DOHH2 (cell line): Measurements from ENCODE around the gene RAB8B.

Experiments used
- H3F3A ChIP-seq: fragments of 200-600 bp; sonication (generic), shearing (Covaris generic); 2 replicates; pipeline ENCODE4 v1.6.0; 2016; ENCODE audit warnings: antibody characterized with exemption, mild to moderate bottlenecking; ENCODE audit not compliant: control insufficient read depth, insufficient read depth
- H3K27ac ChIP-seq: fragments of 200-600 bp; sonication (generic); 2 replicates; pipeline ENCODE4 v1.5.1; 2014; ENCODE audit warnings: low read depth, mild to moderate bottlenecking, low read length, moderate library complexity
- H3K27me3 ChIP-seq: fragments of 200-600 bp; sonication (generic); 2 replicates; pipeline ENCODE4 v1.6.1; 2014; ENCODE audit warnings: mild to moderate bottlenecking, low read length, mixed read lengths; ENCODE audit not compliant: control insufficient read depth
- H3K36me3 ChIP-seq: fragments of 200-600 bp; sonication (generic); 2 replicates; pipeline ENCODE4 v1.6.1; 2014; ENCODE audit warnings: mild to moderate bottlenecking, low read length, moderate library complexity, mixed read lengths; ENCODE audit not compliant: control insufficient read depth
- H3K4me1 ChIP-seq: fragments of 200-600 bp; sonication (generic); 2 replicates; pipeline ENCODE4 v1.6.1; 2014; ENCODE audit warnings: mild to moderate bottlenecking, low read length, mixed read lengths; ENCODE audit not compliant: control insufficient read depth
- H3K4me2 ChIP-seq: fragments of 200-600 bp; sonication (generic); 2 replicates; pipeline ENCODE4 v1.6.0; 2014; ENCODE audit warnings: mild to moderate bottlenecking, low read length, moderate library complexity
- H3K4me3 ChIP-seq: fragments of 200-600 bp; sonication (generic); 2 replicates; pipeline ENCODE4 v1.5.1; 2014; ENCODE audit warnings: mild to moderate bottlenecking, low read length, mixed read lengths
- H3K79me2 ChIP-seq: fragments of 200-600 bp; sonication (generic); 2 replicates; pipeline ENCODE4 v1.6.1; 2014; ENCODE audit warnings: mild to moderate bottlenecking, low read length, mixed read lengths; ENCODE audit not compliant: control insufficient read depth
- H3K9me2 ChIP-seq: fragments of 200-600 bp; sonication (generic); replicated peaks from 2 replicates; pipeline ENCODE4 v1.6.1; 2014; ENCODE audit warnings: mild to moderate bottlenecking, low read length, mixed read lengths; ENCODE audit not compliant: control insufficient read depth
- H3K9me3 ChIP-seq: fragments of 200-600 bp; sonication (generic); 2 replicates; pipeline ENCODE4 v1.6.1; 2014; ENCODE audit warnings: antibody characterized with exemption, low read length, mixed read lengths; ENCODE audit not compliant: control insufficient read depth, insufficient read depth
- H4K20me1 ChIP-seq: fragments of 200-600 bp; sonication (generic); 2 replicates; pipeline ENCODE4 v1.6.0; 2014; ENCODE audit warnings: low read depth, mild to moderate bottlenecking, antibody characterized with exemption, low read length, moderate library complexity; ENCODE audit not compliant: control insufficient read depth, insufficient read depth
- EZH2phosphoT487 ChIP-seq: fragments of 200-600 bp; sonication (generic); IDR thresholded peaks from 2 replicates; pipeline ENCODE4 v1.6.1; 2017; ENCODE audit warnings: borderline replicate concordance, mild to moderate bottlenecking, antibody characterized with exemption, low read length, moderate library complexity, mixed read lengths
- TF ChIP-seq, protein P1 (sequence below): fragments of 200-600 bp; sonication (generic); IDR thresholded peaks from one replicate; pipeline ENCODE4 v1.5.1; 2014; ENCODE audit warnings: antibody characterized with exemption, mild to moderate bottlenecking, low read depth, low read length; ENCODE audit not compliant: poor library complexity, severe bottlenecking

The RAB8B gene

DNA sequence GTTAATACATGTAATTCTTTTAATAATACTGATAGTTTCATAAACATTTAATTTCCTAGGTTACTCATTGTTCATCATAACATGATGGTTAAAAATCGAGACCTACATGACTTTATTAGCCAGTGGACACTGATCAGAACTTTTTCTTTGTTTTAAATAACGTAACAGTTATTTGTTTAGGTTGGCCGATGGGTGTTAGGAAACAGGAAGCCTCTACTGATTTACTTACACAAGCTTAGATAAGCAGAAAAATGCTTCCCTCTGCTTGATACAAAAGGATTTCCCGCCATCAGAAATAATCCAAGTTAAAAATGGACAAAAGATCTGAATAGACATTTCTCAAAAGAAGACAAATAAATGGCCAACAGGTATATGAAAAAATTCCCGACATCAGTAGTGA lies 71.4 kb downstream of the RAB8B start:
- no peak overlapping the region for H3K4me2 ChIP-seq
- H3F3A ChIP-seq: no peaks in the 10 kb centered on the region
- H3K27me3 ChIP-seq: no peaks in the 10 kb centered on the region
- peaks cover 45% of the 10 kb centered on the region for H3K36me3 ChIP-seq
- H3K79me2 ChIP-seq: no peaks in the 10 kb centered on the region
- no peak overlapping the region for H3K27ac ChIP-seq
- TF ChIP-seq, protein P1, sequence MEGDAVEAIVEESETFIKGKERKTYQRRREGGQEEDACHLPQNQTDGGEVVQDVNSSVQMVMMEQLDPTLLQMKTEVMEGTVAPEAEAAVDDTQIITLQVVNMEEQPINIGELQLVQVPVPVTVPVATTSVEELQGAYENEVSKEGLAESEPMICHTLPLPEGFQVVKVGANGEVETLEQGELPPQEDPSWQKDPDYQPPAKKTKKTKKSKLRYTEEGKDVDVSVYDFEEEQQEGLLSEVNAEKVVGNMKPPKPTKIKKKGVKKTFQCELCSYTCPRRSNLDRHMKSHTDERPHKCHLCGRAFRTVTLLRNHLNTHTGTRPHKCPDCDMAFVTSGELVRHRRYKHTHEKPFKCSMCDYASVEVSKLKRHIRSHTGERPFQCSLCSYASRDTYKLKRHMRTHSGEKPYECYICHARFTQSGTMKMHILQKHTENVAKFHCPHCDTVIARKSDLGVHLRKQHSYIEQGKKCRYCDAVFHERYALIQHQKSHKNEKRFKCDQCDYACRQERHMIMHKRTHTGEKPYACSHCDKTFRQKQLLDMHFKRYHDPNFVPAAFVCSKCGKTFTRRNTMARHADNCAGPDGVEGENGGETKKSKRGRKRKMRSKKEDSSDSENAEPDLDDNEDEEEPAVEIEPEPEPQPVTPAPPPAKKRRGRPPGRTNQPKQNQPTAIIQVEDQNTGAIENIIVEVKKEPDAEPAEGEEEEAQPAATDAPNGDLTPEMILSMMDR: no peak
- TF ChIP-seq EZH2phosphoT487: no peak
- H3K4me3 ChIP-seq: no peak overlapping the region
- no peaks in the 10 kb centered on the region for H4K20me1 ChIP-seq
- H3K9me2 ChIP-seq: no peaks in the 10 kb centered on the region
- no peaks in the 10 kb centered on the region for H3K9me3 ChIP-seq
- H3K4me1 ChIP-seq: no peaks in the 10 kb centered on the region

DNA sequence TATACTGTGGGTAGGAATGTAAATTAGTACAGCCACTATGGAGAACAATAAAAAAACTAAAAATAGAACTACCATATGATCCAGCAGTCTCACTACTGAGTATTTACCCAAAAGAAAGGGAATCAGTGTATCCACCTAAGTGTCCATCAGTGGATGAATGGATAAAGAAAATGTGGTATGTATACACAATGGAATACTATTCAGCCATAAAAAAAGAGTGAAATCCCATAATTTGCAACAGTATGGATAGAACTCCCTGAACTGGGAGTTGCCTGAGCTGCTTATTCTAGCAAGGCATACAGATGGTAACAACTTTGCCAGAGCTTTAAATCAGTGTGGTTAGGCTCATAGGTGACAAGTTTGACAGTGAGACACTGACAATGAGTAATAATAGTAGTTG lies 71.9 kb downstream of the RAB8B start:
- Histone ChIP-seq H3K27ac (no peak overlapping the region), H3K9me3 (no peaks in the 10 kb centered on the region), H3K4me2 (no peak overlapping the region), H4K20me1 (no peaks in the 10 kb centered on the region), H3K36me3 (peaks cover 44% of the 10 kb centered on the region), H3K9me2 (no peaks in the 10 kb centered on the region), H3K27me3 (no peaks in the 10 kb centered on the region), H3K4me3 (no peak overlapping the region), H3K4me1 (no peaks in the 10 kb centered on the region), H3F3A (no peaks in the 10 kb centered on the region), H3K79me2 (no peaks in the 10 kb centered on the region)
- TF ChIP-seq, protein P1: no peak
- no peak for TF ChIP-seq EZH2phosphoT487

DNA sequence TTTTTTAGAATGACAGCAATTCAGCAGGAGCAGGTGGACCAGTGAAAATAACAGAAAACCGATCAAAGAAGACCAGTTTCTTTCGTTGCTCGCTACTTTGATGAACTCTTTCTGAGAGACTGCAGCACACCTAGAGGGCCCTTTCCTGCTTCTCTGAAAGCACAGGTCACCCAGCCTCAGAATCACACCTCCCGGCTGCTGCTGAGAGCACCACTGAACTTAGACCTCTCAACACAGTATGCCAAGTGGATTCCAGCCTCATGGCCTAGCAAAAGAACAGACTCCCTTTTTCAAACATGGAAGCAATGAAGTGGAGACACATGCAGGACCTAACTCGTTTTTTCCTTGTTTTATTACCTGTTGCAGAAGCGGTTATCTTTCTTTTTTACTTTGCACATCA lies 74.1 kb downstream of the RAB8B start:
- H3K36me3 ChIP-seq: peaks cover 33% of the 10 kb centered on the region
- H3K9me2 ChIP-seq: no peaks in the 10 kb centered on the region
- no peak overlapping the region for H3K27ac ChIP-seq
- no peaks in the 10 kb centered on the region for H3K4me1 ChIP-seq
- no peaks in the 10 kb centered on the region for H4K20me1 ChIP-seq
- no peaks in the 10 kb centered on the region for H3K27me3 ChIP-seq
- no peaks in the 10 kb centered on the region for H3K9me3 ChIP-seq
- H3K4me2 ChIP-seq: no peak overlapping the region
- no peaks in the 10 kb centered on the region for H3F3A ChIP-seq
- no peaks in the 10 kb centered on the region for H3K79me2 ChIP-seq
- no peak overlapping the region for H3K4me3 ChIP-seq
- TF ChIP-seq, protein P1: no peak
- no peak for TF ChIP-seq EZH2phosphoT487

DNA sequence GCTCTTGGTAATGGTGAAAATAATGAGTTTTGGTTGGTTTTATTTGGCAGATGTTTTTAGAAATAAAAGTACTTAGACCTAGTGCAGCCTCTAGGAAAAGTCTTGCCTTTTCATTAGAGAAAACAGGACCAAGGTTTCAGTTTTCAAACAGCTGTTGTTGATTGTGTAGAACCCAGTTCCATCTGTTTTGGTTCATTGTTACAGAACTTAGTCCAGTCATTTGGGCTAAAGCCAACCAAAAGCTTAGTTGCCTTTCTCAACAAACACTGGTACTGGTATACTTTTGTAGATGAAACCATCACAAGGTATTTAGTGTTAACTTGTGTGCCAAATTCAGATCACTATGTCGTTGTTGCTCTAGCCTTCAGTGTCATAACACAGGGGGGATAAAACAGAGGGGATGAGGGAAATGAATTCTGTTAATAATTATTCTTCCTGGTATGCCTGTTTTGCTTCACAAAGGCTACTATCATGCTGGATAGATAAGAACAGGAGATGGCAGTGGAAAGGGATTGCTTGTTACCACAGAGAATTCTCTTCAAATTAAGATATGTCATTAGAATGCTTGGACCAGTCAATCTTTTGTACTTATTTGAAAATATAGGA lies 75.4 kb downstream of the RAB8B start:
- no peak for TF ChIP-seq EZH2phosphoT487
- TF ChIP-seq, protein P1: no peak
- no peak overlapping the region for H3K4me2 ChIP-seq

More for the DNA sequence above, 75.4 kb downstream of the RAB8B start:
- peaks cover 27% of the 10 kb centered on the region for H3K36me3 ChIP-seq
- H3K9me3 ChIP-seq: no peaks in the 10 kb centered on the region
- no peaks in the 10 kb centered on the region for H4K20me1 ChIP-seq
- no peaks in the 10 kb centered on the region for H3K9me2 ChIP-seq
- H3K27ac ChIP-seq: no peak overlapping the region
- H3K4me1 ChIP-seq: no peaks in the 10 kb centered on the region
- no peak overlapping the region for H3K4me3 ChIP-seq
- no peaks in the 10 kb centered on the region for H3F3A ChIP-seq
- H3K27me3 ChIP-seq: no peaks in the 10 kb centered on the region
- no peaks in the 10 kb centered on the region for H3K79me2 ChIP-seq
